Activated effector memory CD4-positive, alpha-beta T cell treated with Interleukin-2 at 50 U/mL for 16 hours (primary cell): Measurements from ENCODE around the gene POLR2E.

Experiments used
- DNase-seq: peaks from one replicate; pipeline ENCODE4 v3.0.0-alpha.2; 2020

POLR2E gene

GRCh38 chr19:1062387-1063029, 32.7 kb downstream of the POLR2E start:
- DNase-seq, result no peak

DNA sequence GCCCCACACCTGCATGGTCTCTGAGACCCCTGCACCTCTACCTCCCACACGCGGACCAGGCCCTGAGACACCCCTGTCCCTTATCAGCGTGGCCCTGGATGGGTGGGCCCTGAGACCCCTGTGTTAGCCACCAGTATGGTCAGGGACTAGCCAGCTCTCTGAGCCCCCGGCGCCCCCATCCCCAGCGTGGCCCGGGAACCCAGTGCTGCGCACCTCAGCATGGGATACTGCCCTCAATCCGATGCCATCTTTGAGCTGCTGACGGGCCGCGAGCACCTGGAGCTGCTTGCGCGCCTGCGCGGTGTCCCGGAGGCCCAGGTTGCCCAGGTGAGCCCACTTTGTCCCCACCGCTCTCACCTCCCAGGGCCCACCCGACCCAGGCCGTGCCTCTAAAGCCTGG, 33.2 kb downstream of the POLR2E start:
- DNase-seq, result no peak

DNA sequence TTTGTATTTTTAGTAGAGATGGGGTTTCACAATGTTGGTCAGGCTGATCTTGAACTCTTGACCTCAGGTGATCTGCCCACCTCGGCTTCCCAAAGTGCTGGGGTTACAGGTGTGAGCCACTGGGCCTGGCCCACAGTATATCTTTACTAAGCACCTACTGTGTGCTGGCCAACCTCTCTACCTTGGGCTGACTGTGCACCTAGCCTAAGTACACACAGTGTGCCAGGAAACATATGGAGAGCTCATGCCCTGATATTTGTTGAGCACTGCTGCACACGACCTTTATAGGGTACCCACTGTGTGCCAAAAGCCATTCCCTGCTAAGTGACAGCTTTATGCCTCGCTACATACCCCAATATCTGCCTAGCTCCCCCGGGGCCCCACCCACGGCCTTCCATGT, 34.5 kb downstream of the POLR2E start:
- DNase-seq, result no peak

GRCh38 chr19:1058112-1058511, 37.1 kb downstream of the POLR2E start:
- DNase-seq, result no peak

DNA sequence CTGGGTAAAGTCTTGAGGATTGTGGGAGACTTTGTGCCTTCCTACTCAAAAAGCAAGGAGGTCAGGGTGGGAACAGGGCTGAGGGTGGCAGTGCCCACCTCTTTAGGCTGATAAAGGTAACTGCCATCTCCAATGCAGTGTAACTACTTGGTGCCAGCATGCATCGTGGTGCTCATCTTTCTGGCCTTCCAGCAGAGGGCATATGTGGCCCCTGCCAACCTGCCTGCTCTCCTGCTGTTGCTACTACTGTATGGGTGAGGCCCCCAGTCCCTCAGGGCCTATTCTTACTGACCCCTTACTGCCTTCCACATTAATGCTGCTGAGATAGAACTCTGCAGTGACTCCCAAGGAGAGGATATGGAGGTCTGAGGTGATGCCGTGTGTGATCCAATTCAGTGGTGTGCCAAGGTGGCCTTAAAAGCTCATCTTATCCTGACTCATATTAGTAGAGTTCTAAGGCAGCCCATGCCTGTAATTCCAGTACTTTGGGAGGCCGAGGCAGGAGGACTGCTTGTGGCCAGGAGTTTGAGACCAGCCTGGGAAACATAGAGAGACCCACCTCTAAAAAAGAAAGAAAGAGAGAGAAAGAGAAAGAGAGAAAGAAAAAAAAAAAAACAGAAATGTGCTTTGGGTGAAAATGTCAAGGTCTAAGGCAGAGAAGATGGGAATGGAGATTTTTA, 37.9 kb downstream of the POLR2E start:
- DNase-seq, result peak; percentile 48

DNA sequence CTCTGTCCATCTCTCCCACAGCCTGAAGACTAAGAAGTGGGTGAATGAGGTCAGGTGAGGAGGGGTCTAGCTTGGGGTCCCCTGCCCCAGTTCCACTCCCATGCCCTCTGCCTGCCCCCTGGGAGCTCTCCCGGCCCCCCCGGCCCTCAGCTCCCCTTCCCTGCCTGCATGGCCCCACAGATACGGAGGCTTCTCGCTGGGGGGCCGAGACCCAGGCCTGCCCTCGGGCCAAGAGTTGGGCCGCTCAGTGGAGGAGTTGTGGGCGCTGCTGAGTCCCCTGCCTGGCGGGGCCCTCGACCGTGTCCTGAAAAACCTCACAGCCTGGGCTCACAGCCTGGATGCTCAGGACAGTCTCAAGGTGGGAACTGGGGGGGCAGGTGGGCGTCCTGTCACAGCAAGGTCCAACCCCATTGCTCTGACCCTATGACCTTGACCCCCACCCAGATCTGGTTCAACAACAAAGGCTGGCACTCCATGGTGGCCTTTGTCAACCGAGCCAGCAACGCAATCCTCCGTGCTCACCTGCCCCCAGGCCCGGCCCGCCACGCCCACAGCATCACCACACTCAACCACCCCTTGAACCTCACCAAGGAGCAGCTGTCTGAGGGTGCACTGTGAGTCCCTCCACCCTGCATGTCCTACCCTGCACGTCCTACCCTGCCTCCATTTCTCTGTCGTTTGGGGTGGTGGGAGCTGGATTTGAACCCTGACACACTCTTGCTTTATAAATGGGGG, 39.1 kb downstream of the POLR2E start:
- no peak for DNase-seq

- no peak for DNase-seq
Measured at GRCh38 chr19:1055028-1055425, 40.1 kb downstream of the POLR2E start.

GRCh38 chr19:1054102-1055027, 40.8 kb downstream of the POLR2E start:
- DNase-seq, result no peak

DNA sequence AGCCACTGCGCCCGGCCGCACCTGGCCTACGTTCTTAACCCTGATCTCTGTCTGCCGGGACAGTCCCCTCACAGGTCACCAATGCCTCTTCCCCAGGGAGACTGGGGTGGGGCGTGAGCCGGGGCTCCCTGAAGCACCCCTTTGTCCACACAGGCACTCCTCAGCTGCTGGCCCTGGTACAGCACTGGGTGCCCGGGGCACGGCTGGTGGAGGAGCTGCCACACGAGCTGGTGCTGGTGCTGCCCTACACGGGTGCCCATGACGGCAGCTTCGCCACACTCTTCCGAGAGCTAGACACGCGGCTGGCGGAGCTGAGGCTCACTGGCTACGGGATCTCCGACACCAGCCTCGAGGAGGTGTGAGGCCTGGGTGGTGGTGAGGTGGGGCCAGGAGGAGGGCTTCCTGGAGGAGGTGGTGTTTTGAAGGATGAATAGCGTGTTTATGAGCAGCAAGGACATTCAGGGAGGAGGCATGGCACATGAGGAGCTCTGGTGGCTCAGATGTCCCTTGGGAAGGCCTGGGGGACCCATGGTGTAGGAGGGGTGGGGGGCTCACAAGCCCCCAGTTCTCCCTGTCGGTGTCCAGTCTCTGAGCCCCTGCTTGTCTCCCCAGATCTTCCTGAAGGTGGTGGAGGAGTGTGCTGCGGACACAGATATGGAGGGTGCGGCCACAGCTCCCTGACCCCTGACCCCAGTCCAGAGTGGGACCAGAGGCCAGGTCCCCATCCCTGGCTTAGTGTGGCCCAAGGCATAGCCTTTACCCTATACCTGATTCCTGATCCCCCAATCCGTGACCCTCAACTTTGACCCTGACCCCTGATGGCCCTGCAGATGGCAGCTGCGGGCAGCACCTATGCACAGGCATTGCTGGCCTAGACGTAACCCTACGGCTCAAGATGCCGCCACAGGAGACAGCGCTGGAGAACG, 41.7 kb downstream of the POLR2E start:
- no peak for DNase-seq

- DNase-seq, result no peak
Measured at GRCh38 chr19:1052349-1052975, 42.7 kb downstream of the POLR2E start.

DNA sequence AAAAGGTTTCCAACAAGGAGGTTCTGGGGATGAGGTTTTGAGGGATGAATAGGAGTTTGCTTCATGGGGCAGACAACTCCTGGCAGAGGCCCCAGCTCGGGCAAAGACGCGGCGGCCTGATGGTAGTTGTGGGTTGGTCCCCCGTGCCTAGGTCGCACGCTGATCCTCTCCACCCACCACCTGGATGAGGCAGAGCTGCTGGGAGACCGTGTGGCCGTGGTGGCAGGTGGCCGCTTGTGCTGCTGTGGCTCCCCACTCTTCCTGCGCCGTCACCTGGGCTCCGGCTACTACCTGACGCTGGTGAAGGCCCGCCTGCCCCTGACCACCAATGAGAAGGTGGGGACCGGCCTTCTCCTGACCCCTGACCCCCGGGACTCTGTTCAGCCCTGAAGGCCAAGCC, 43.4 kb downstream of the POLR2E start:
- DNase-seq, result no peak

- DNase-seq, result no peak
Measured at GRCh38 chr19:1050989-1051788, 44.0 kb downstream of the POLR2E start.

- no peak for DNase-seq
Measured at GRCh38 chr19:1049800-1050199, 45.4 kb downstream of the POLR2E start.

- DNase-seq, result no peak
Measured at GRCh38 chr19:1049106-1049505, 46.1 kb downstream of the POLR2E start.

DNA sequence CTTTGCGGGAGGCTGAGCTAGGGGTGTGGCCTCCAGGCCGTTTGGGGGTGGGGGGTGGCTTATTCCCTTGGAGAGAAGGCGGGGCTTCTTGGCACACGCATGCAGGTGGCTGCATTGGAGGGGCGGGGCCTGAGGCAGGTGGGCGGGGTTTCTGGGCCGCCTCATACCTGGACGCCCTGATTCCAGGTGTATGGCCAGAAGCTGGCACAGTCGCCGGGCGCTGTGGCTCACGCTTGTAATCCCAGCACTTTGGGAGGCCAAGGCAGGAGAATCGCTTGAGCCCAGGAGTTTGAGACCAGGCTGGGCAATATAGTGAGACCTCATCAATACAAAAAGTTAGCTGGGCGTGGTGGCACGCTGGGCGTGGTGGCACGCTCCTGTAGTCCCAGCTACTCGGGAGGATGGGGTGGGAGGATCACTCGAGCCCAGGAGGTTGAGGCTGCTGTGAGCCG, 47.5 kb downstream of the POLR2E start:
- no peak for DNase-seq

- no peak for DNase-seq
Measured at GRCh38 chr19:1046836-1047695, 48.1 kb downstream of the POLR2E start.

DNA sequence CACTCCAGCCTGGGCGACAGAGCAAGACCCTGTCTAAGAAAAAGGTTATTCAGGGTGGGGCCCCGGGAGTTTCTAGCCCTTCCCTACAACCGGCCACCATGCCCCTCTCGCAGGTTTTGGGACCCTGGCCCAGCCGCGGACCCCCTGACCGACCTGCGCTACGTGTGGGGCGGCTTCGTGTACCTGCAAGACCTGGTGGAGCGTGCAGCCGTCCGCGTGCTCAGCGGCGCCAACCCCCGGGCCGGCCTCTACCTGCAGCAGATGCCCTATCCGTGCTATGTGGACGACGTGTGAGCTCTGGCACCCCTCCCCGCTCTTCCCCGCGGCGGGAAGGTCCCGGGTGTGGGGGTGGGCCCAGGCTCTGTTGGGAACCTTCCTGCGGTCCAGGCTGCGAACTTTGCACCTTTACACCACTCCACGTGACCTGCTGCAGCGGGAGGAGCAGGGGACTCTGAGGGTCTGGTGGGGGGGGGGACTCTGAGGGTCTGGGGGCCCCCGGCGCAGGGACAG, 49.0 kb downstream of the POLR2E start:
- DNase-seq, result no peak

DNA sequence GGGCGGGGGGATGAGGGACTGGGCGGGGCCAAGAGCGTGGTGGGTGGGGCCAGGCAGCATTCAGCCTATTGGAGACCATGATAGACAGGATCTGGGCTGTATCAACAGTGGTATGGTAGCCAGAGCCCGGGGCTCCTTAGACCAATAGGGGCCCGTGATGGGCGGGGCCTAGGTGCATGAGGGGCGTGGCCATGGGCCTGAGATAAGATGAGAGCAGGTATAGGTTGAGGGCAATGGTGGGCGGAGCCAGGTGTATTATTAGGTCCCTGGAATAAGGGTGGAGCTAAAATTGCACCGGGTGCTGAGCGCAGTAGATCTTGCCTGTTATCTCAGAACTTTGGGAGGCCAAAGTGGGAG, 50.0 kb downstream of the POLR2E start:
- DNase-seq, result no peak
